Activated CD4-positive, CD25-positive, alpha-beta regulatory T cell treated with anti-CD3 and anti-CD28 coated beads, Interleukin-2, amount 50 U/mL, for 72 hours (primary cell): Measurements from ENCODE around the gene BMPR1A.
"Not testable (repeated sequence)": the region's sequence is repeated elsewhere in the genome, so short reads cannot be mapped to it uniquely, and the experiment has no call there.

Source experiments
- DNase-seq: peaks from one replicate; pipeline ENCODE4 v3.0.0; 2021

The BMPR1A gene

GRCh38 chr10:86943316-86944030, 187.1 kb downstream of the BMPR1A start:
- peak; percentile 20 for DNase-seq

- peak; percentile 21 for DNase-seq
Observed at GRCh38 chr10:86944031-86944419, 187.6 kb downstream of the BMPR1A start.

- DNase-seq = no peak
Observed at GRCh38 chr10:86944471-86944870, 188.1 kb downstream of the BMPR1A start.

- DNase-seq = peak; percentile 24
Observed at GRCh38 chr10:86944907-86945306, 188.5 kb downstream of the BMPR1A start.

GRCh38 chr10:86945361-86946212, 189.2 kb downstream of the BMPR1A start:
- DNase-seq = peak; percentile 23

GRCh38 chr10:86946213-86947155, 190.1 kb downstream of the BMPR1A start:
- DNase-seq = peak; percentile 23

GRCh38 chr10:86947806-86948205, 191.4 kb downstream of the BMPR1A start:
- not testable (repeated sequence) for DNase-seq

GRCh38 chr10:86950349-86950748, 193.9 kb downstream of the BMPR1A start:
- DNase-seq = peak; percentile 25

- DNase-seq = no peak
Observed at GRCh38 chr10:86951184-86951761, 194.9 kb downstream of the BMPR1A start.

- no peak for DNase-seq
Observed at GRCh38 chr10:86952106-86952505, 195.7 kb downstream of the BMPR1A start.

GRCh38 chr10:86952697-86953096, 196.3 kb downstream of the BMPR1A start:
- not testable (repeated sequence) for DNase-seq

GRCh38 chr10:86953747-86954680, 197.6 kb downstream of the BMPR1A start:
- DNase-seq = no peak

GRCh38 chr10:86954681-86955500, 198.5 kb downstream of the BMPR1A start:
- DNase-seq = no peak

GRCh38 chr10:86955501-86956194, 199.2 kb downstream of the BMPR1A start:
- DNase-seq = no peak

GRCh38 chr10:86956195-86956847, 199.9 kb downstream of the BMPR1A start:
- no peak for DNase-seq

GRCh38 chr10:86956848-86957448, 200.5 kb downstream of the BMPR1A start:
- DNase-seq = no peak

- DNase-seq = no peak
Observed at GRCh38 chr10:86957471-86958115, 201.2 kb downstream of the BMPR1A start, which contains the start of gene MMRN2. TSS of gene MMRN2 (minus strand) at chr10:86957615. CDS start at chr10:86957541, 74 bp downstream.
